Activated CD4-positive, alpha-beta T cell treated with anti-CD3 and anti-CD28 coated beads for 36 hours (primary cell): ENCODE results near the gene COG8. TPM values are rescaled to one million over a fixed set of nuclear protein-coding genes. Genes with fewer than 3 reads are reported as not detected.

Experiments
- ATAC-seq: fragments of 200-7000 bp; cut with Tn5 transposase; one replicate; pipeline ENCODE4 v1.10.0; 2021; ENCODE audit warnings: mild to moderate bottlenecking, moderate library complexity
- CTCF ChIA-PET: fragments of 350-600 bp; sonication (Branson Sonifier 250); formaldehyde crosslinking; loops from one replicate; lab custom pipeline; 2021; ENCODE audit warnings: antibody characterized with exemption; lab: Charles Lee
- POLR2A ChIA-PET: fragments of 350-600 bp; sonication (Branson Sonifier 250); formaldehyde crosslinking; loops from one replicate; lab custom pipeline; 2021; ENCODE audit warnings: antibody characterized with exemption, inconsistent platforms; lab: Charles Lee
- DNase-seq: peaks from one replicate; pipeline ENCODE4 v3.0.0-alpha.2; 2020
- H3K27ac Mint-ChIP-seq: one replicate; pipeline ENCODE4 v1.8.0; 2021; ENCODE audit warnings: mixed read lengths
- H3K27me3 Mint-ChIP-seq: one replicate; pipeline ENCODE4 v1.8.0; 2021; ENCODE audit warnings: mixed read lengths
- H3K36me3 Mint-ChIP-seq: one replicate; pipeline ENCODE4 v1.8.0; 2021; ENCODE audit warnings: low read depth, mixed read lengths
- H3K4me1 Mint-ChIP-seq: one replicate; pipeline ENCODE4 v1.8.0; 2021; ENCODE audit warnings: mixed read lengths
- H3K4me3 Mint-ChIP-seq: one replicate; pipeline ENCODE4 v1.8.0; 2021; ENCODE audit warnings: mild to moderate bottlenecking, moderate library complexity, mixed read lengths
- H3K9me3 Mint-ChIP-seq: one replicate; pipeline ENCODE4 v1.8.0; 2021; ENCODE audit warnings: low read depth, mixed read lengths
- intact Hi-C, 2 experiments: fragments of 100-400 bp; cut with DNase I in 1 of 2; cut with micrococcal nuclease in 1 of 2; formaldehyde crosslinking; loops; one replicate each; pipeline versions ENCODE4 v1.14.2 to v1.15.1; 2022 to 2024; cut with DNase I, micrococcal nuclease
- total RNA-seq, 2 experiments: library from RNA; stranded (reverse); gene quantifications; one replicate each; pipeline ENCODE4 v1.2.3, GENCODE V29; 2021

Gene COG8
- total RNA-seq, result 10 to 100 TPM; 30.0 to 30.3 TPM

- peak; percentile 89 for ATAC-seq
- DNase-seq, result peak; percentile 95
- Mint-ChIP-seq H3K36me3 (peaks cover 60% of the 10 kb centered on the region), H3K4me3 (peak within 1 kb of the TSS; percentile 96), H3K27me3 (no peaks in the 10 kb centered on the region), H3K9me3 (no peaks in the 10 kb centered on the region), H3K4me1 (peaks cover 37% of the 10 kb centered on the region), H3K27ac (peak within 1 kb of the TSS; percentile 98)
- ChIA-PET POLR2A (interaction anchor here (0.5 to 1.3 kb wide), 6 partner anchors 9 to 922 kb away, joined by 3 to 10 read pairs (median 4); partner anchors contain the start of gene PDF), CTCF (interaction anchor here (0.8 to 2.5 kb wide), 11 partner anchors 8 to 209 kb away, joined by 3 to 18 read pairs (median 3); partner anchors contain the start of gene PDF)
- intact Hi-C loops, result loop anchor here (1.0 to 10.0 kb wide), 10 partner anchors 9 to 1775 kb away; partner anchors contain the start of genes PDF (in 2 of the 2), CHTF8 (in 1 of the 2), CTCF (in 1 of the 2) and CYB5B (in 1 of the 2)
These were observed at the start of gene COG8, which contains the start of gene NIP7 for GRCh38 chr16:69339289-69340094. Gene COG8, minus strand, starts transcription at chr16:69339564. Its CDS starts 12 bp downstream, at chr16:69339552. Gene NIP7, plus strand, starts transcription at chr16:69339772. Its CDS starts 58 bp downstream, at chr16:69339830.

GRCh38 chr16:69386596-69386995, 47.2 kb upstream of the COG8 start:
- ATAC-seq (no peak), DNase-seq (no peak)
- ChIA-PET CTCF (interaction anchor here (0.6 to 1.5 kb wide), 3 partner anchors 9 to 367 kb away, joined by 3 to 12 read pairs (median 5); no protein-coding TSS in a partner anchor), POLR2A (interaction anchor here (0.8 to 0.9 kb wide), 2 partner anchors 110 to 1137 kb away, joined by 3 to 9 read pairs; partner anchors contain the start of gene COG4)
- Mint-ChIP-seq H3K4me1 (peaks cover 29% of the 10 kb centered on the region), H3K4me3 (peak overlapping the region; percentile 100), H3K36me3 (peaks cover 30% of the 10 kb centered on the region), H3K27ac (peak overlapping the region; percentile 55), H3K27me3 (no peaks in the 10 kb centered on the region), H3K9me3 (no peaks in the 10 kb centered on the region)
- intact Hi-C loops, result loop anchor here (1.0 to 2.0 kb wide), 5 partner anchors 38 to 728 kb away; partner anchors contain the start of genes CYB5B (in 2 of the 2), NFAT5 (in 1 of the 2), NQO1 (in 1 of the 2) and PDPR (in 1 of the 2)

GRCh38 chr16:69384974-69385373, 45.6 kb upstream of the COG8 start:
- DNase-seq (no peak), ATAC-seq (no peak)
- peak overlapping the region; percentile 99 for H3K27ac Mint-ChIP-seq
- ChIA-PET POLR2A (no interaction called here), CTCF (interaction anchor here (1.3 to 2.2 kb wide), 5 partner anchors 11 to 370 kb away, joined by 4 to 11 read pairs (median 7); partner anchors contain the start of genes COG8, NIP7 and NOB1)
- peaks cover 44% of the 10 kb centered on the region for H3K36me3 Mint-ChIP-seq
- H3K4me3 Mint-ChIP-seq, result peak overlapping the region; percentile 100
- no peaks in the 10 kb centered on the region for H3K27me3 Mint-ChIP-seq
- peaks cover 37% of the 10 kb centered on the region for H3K4me1 Mint-ChIP-seq
- H3K9me3 Mint-ChIP-seq, result no peaks in the 10 kb centered on the region
- intact Hi-C loops, result loop anchor here (1.0 to 2.0 kb wide), 8 partner anchors 46 to 542 kb away; partner anchors contain the start of genes COG8 (in 2 of the 2), NIP7 (in 2 of the 2), CHTF8 (in 1 of the 2) and PDF (in 1 of the 2)

- POLR2A ChIA-PET, result interaction anchor here (0.7 to 0.8 kb wide), 2 partner anchors 42 kb away, joined by 3 to 5 read pairs; no protein-coding TSS in a partner anchor
- Mint-ChIP-seq H3K27ac (peak overlapping the region; percentile 83), H3K36me3 (peaks cover 65% of the 10 kb centered on the region), H3K4me3 (no peak overlapping the region), H3K27me3 (no peaks in the 10 kb centered on the region), H3K9me3 (no peaks in the 10 kb centered on the region), H3K4me1 (peaks cover 56% of the 10 kb centered on the region)
- intact Hi-C loops, result no loop called here
- CTCF ChIA-PET, result interaction anchor here (0.9 to 2.7 kb wide), 6 partner anchors 11 to 187 kb away, joined by 3 to 15 read pairs (median 4); no protein-coding TSS in a partner anchor
- DNase-seq, result peak; percentile 20
- ATAC-seq, result no peak
These were observed 43.1 kb upstream of the COG8 start for GRCh38 chr16:69382421-69382820.

GRCh38 chr16:69381231-69381630, 41.9 kb upstream of the COG8 start:
- Mint-ChIP-seq H3K4me3 (no peak overlapping the region), H3K9me3 (no peaks in the 10 kb centered on the region), H3K27me3 (no peaks in the 10 kb centered on the region), H3K27ac (peak overlapping the region; percentile 42), H3K36me3 (peaks cover 69% of the 10 kb centered on the region), H3K4me1 (peaks cover 56% of the 10 kb centered on the region)
- intact Hi-C loops, result no loop called here
- ChIA-PET POLR2A (interaction anchor here (0.6 kb wide), 2 partner anchors 36 to 138 kb away, joined by 3 to 4 read pairs; no protein-coding TSS in a partner anchor), CTCF (interaction anchor here (0.6 to 2.7 kb wide), 3 partner anchors 15 to 373 kb away, joined by 3 to 15 read pairs (median 4); partner anchors contain the start of gene NOB1)
- ATAC-seq, result no peak
- DNase-seq, result no peak

- intact Hi-C loops, result no loop called here
- H3K36me3 Mint-ChIP-seq, result peaks cover 63% of the 10 kb centered on the region
- DNase-seq (no peak), ATAC-seq (no peak)
- H3K27me3 Mint-ChIP-seq, result no peaks in the 10 kb centered on the region
- ChIA-PET CTCF (interaction anchor here (0.9 kb wide), 1 partner anchor 75 kb away, joined by 3 read pairs; no protein-coding TSS in a partner anchor), POLR2A (interaction anchor here (0.6 kb wide), 2 partner anchors 182 to 282 kb away, joined by 3 read pairs; no protein-coding TSS in a partner anchor)
- peaks cover 46% of the 10 kb centered on the region for H3K4me1 Mint-ChIP-seq
- H3K9me3 Mint-ChIP-seq, result no peaks in the 10 kb centered on the region
- H3K27ac Mint-ChIP-seq, result peak overlapping the region; percentile 85
- no peak overlapping the region for H3K4me3 Mint-ChIP-seq
These were observed 39.4 kb upstream of the COG8 start for GRCh38 chr16:69378760-69379159.

GRCh38 chr16:69378036-69378435, 38.7 kb upstream of the COG8 start:
- DNase-seq (no peak), ATAC-seq (no peak)
- ChIA-PET POLR2A (no interaction called here), CTCF (interaction anchor here (0.5 to 0.7 kb wide), 2 partner anchors 90 to 400 kb away, joined by 3 read pairs; no protein-coding TSS in a partner anchor)
- Mint-ChIP-seq H3K4me1 (peaks cover 43% of the 10 kb centered on the region), H3K27ac (peak overlapping the region; percentile 85), H3K9me3 (no peaks in the 10 kb centered on the region), H3K36me3 (peaks cover 58% of the 10 kb centered on the region), H3K4me3 (no peak overlapping the region), H3K27me3 (no peaks in the 10 kb centered on the region)
- intact Hi-C loops, result no loop called here

- CTCF ChIA-PET, result interaction anchor here (0.7 to 1.7 kb wide), 3 partner anchors 20 to 378 kb away, joined by 3 to 5 read pairs (median 3); partner anchors contain the start of gene NOB1
- H3K9me3 Mint-ChIP-seq, result no peaks in the 10 kb centered on the region
- no peaks in the 10 kb centered on the region for H3K27me3 Mint-ChIP-seq
- ATAC-seq (no peak), DNase-seq (no peak)
- H3K36me3 Mint-ChIP-seq, result peaks cover 53% of the 10 kb centered on the region
- H3K27ac Mint-ChIP-seq, result no peak overlapping the region
- intact Hi-C loops, result no loop called here
- peaks cover 30% of the 10 kb centered on the region for H3K4me1 Mint-ChIP-seq
- H3K4me3 Mint-ChIP-seq, result no peak overlapping the region
- POLR2A ChIA-PET, result no interaction called here
These were observed 37.2 kb upstream of the COG8 start for GRCh38 chr16:69376393-69377059.

- Mint-ChIP-seq H3K27me3 (no peaks in the 10 kb centered on the region), H3K4me1 (peaks cover 9% of the 10 kb centered on the region), H3K36me3 (peaks cover 46% of the 10 kb centered on the region), H3K27ac (peak overlapping the region; percentile 23), H3K9me3 (no peaks in the 10 kb centered on the region), H3K4me3 (no peak overlapping the region)
- intact Hi-C loops, result no loop called here
- ATAC-seq (no peak), DNase-seq (no peak)
- ChIA-PET CTCF (interaction anchor here (1.9 kb wide), 1 partner anchor 33 kb away, joined by 4 read pairs; the partner anchor contains the start of gene NIP7), POLR2A (interaction anchor here (0.5 to 0.6 kb wide), 2 partner anchors 12 to 368 kb away, joined by 3 to 5 read pairs; no protein-coding TSS in a partner anchor)
These were observed 33.7 kb upstream of the COG8 start for GRCh38 chr16:69373019-69373418.

GRCh38 chr16:69371564-69371963, 32.2 kb upstream of the COG8 start:
- ChIA-PET POLR2A (no interaction called here), CTCF (no interaction called here)
- intact Hi-C loops, result no loop called here
- Mint-ChIP-seq H3K27ac (no peak overlapping the region), H3K4me1 (peaks cover 12% of the 10 kb centered on the region), H3K4me3 (no peak overlapping the region), H3K36me3 (peaks cover 53% of the 10 kb centered on the region), H3K27me3 (no peaks in the 10 kb centered on the region), H3K9me3 (no peaks in the 10 kb centered on the region)
- ATAC-seq, result no peak
- no peak for DNase-seq
